Stimulated activated effector memory CD8-positive, alpha-beta T cell treated with anti-CD3 and anti-CD28 coated beads, Interleukin-12 subunit alpha, Interleukin-12 subunit beta, amount 100 ng/mL, for 72 hours (primary cell): Measurements from ENCODE around the gene CDH13.

Experiments used
- ATAC-seq: fragments of 150-1000 bp; cut with Tn5 transposase; 2 replicates; pipeline ENCODE4 v1.10.0; 2021
- DNase-seq, 2 donors: peaks; one replicate each; pipeline ENCODE4 v3.0.0; 2021 to 2022; ENCODE audit warnings: low spot score in 2 of 2
- H3K27ac Mint-ChIP-seq: one replicate; pipeline ENCODE4 v1.8.0; 2022; ENCODE audit warnings: mild to moderate bottlenecking, mixed read lengths
- H3K36me3 Mint-ChIP-seq: one replicate; pipeline ENCODE4 v1.8.0; 2022; ENCODE audit warnings: mild to moderate bottlenecking, mixed read lengths
- H3K4me1 Mint-ChIP-seq: one replicate; pipeline ENCODE4 v1.8.0; 2022; ENCODE audit warnings: mixed read lengths
- H3K4me3 Mint-ChIP-seq: one replicate; pipeline ENCODE4 v1.8.0; 2022; ENCODE audit warnings: mild to moderate bottlenecking, mixed read lengths
- H3K9me3 Mint-ChIP-seq: one replicate; pipeline ENCODE4 v1.8.0; 2022; ENCODE audit warnings: mixed read lengths

CDH13 gene

GRCh38 chr16:83839561-83839960, 1212.8 kb downstream of the CDH13 start:
- ATAC-seq (no peak), DNase-seq (no peak)
- no peaks in the 10 kb centered on the region for H3K36me3 Mint-ChIP-seq
- no peak overlapping the region for H3K4me3 Mint-ChIP-seq
- no peak overlapping the region for H3K27ac Mint-ChIP-seq
- no peaks in the 10 kb centered on the region for H3K9me3 Mint-ChIP-seq
- H3K4me1 Mint-ChIP-seq: peaks cover 9% of the 10 kb centered on the region

DNA sequence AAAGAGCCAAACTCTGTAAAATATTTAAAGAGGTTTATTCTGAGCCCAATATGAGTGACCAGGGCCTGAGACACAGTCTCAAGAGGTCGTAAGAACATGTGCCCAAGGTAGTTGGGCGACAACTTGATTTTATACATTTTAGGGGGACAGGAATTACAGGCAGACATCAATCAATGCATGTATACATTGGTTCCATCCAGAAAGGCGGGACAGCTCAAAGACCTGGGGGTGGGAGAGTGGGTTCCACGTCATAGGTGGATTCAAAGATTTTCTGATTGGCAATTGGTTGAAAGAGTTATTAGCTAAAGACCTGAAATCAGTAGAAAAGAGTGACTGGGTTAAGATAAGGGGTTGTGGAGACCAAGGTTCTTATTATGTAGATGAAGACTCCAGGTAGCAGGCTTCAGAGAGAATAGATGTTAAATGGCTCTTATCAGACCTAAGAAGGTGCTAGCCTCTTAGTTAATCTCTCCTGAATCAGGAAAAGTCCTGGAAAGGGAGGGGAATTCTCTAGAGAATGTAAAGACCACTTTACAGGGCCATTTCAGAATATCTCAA, 1213.4 kb downstream of the CDH13 start:
- no peaks in the 10 kb centered on the region for H3K9me3 Mint-ChIP-seq
- no peak for DNase-seq
- no peak overlapping the region for H3K27ac Mint-ChIP-seq

DNA sequence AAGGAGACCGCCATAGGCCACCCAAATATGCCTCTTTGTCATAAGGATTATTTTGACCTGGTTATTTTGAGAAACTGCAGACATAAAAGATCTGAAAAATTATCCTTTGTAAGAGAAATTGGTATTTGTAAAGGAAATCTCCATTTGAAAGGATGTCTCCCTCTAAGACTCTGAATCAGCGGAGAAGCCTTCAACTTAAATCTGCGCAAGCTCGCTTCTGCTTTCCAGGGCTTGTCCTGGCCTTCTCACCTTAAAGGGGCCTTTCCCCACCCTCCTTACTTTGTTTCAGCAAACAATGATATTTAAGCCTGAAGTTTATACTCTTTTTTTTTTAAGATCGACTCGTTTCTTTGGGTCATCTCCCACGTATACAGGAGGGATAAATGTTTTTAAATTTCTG, 1215.5 kb downstream of the CDH13 start:
- Mint-ChIP-seq H3K4me1 (no peaks in the 10 kb centered on the region), H3K9me3 (no peaks in the 10 kb centered on the region), H3K36me3 (no peaks in the 10 kb centered on the region), H3K4me3 (no peak overlapping the region), H3K27ac (no peak overlapping the region)
- DNase-seq: no peak
- ATAC-seq: no peak

More for the DNA sequence above, 1213.4 kb downstream of the CDH13 start:
- Mint-ChIP-seq H3K4me3 (no peak overlapping the region), H3K4me1 (peaks cover 9% of the 10 kb centered on the region), H3K36me3 (no peaks in the 10 kb centered on the region)
- ATAC-seq: no peak

GRCh38 chr16:83842756-83843507, 1216.2 kb downstream of the CDH13 start:
- Mint-ChIP-seq H3K27ac (no peak overlapping the region), H3K9me3 (no peaks in the 10 kb centered on the region), H3K4me1 (no peaks in the 10 kb centered on the region), H3K4me3 (no peak overlapping the region), H3K36me3 (no peaks in the 10 kb centered on the region)
- DNase-seq (no peak), ATAC-seq (no peak)

DNA sequence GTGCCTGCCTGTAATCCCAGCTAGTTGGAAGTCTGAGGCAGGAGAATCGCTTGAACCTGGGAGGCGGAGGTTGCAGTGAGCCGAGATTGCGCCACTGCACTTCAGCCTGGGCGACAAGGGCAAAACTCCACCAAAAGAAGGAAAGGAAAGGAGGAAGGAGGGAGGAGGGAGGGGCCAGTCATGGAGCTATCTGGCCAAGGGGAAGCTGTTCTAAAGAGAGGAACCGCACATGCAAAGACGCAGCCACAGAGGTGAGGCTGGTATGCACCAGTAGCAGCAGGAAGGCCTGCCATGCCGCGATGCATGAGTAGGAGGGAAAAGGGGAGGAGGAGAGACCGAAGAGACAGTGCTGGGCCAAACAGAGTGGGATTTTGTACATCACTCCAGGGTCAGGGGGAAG, 1216.9 kb downstream of the CDH13 start:
- H3K4me1 Mint-ChIP-seq: no peaks in the 10 kb centered on the region
- ATAC-seq (no peak), DNase-seq (no peak)
- no peak overlapping the region for H3K27ac Mint-ChIP-seq
- H3K36me3 Mint-ChIP-seq: no peaks in the 10 kb centered on the region
- H3K9me3 Mint-ChIP-seq: no peaks in the 10 kb centered on the region
- no peak overlapping the region for H3K4me3 Mint-ChIP-seq

DNA sequence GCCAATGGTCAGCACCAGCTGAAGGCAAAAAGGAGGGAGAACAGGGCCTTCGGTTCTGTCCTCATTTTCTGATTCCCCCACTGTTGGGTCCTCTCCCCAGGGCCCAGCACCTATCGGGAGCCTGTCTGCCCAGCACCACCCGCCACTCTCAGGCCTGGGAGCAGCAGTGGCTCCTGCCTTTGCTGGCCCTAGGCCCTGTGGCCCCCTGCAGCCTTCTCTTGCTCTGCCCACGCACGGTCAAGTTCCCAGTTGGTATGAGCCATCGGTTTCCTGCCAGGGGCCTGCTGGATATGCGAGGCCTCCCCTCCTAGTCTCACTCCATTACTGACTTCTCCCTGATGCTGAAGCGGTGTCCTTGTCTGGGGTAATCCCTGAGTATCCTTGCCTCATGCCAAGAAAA, 1218.5 kb downstream of the CDH13 start:
- no peak overlapping the region for H3K27ac Mint-ChIP-seq
- no peaks in the 10 kb centered on the region for H3K4me1 Mint-ChIP-seq
- no peaks in the 10 kb centered on the region for H3K9me3 Mint-ChIP-seq
- DNase-seq (no peak), ATAC-seq (no peak)
- no peaks in the 10 kb centered on the region for H3K36me3 Mint-ChIP-seq
- H3K4me3 Mint-ChIP-seq: no peak overlapping the region

DNA sequence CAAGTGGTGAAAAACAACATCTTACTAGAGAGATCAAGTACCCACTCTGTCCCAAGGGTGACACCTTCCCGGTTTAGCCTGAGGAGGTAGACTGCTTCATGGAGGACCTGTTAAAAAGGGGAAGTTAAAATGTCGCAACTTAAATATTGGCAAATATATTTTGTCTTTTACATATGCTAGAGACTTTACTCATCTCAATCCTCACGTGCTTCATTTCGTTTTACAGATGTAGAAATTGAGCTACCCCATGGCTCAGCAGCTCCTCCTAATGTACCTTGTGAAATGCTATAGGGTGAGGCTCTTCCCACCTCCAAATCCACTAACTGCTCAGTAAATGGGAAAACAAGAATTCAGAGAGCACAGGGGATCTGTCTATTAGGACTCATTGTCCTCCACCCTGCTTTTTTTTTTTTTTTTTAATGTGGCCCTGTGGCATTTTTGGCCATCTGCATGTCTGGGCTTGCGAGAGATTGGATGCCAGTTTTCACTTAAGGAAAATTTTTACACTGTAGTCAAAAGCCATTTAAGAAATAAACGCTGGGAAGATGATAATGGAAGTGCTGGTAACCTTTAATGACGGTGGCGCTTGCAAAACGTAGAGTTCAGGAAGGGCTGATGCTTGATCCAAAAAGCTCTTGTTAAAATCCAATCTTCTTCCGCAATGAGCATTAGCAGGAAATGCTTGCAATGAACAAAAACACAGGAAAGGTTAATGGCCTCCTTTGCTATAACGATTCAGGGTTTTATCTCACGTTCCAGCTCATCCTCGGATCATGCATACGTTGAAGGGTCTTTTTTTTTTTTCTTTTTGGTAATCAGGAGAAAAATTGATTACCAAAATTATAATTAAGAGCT, 1220.8 kb downstream of the CDH13 start:
- H3K4me1 Mint-ChIP-seq: no peaks in the 10 kb centered on the region
- no peak overlapping the region for H3K27ac Mint-ChIP-seq
- no peak overlapping the region for H3K4me3 Mint-ChIP-seq
- ATAC-seq: no peak
- no peak for DNase-seq
- H3K9me3 Mint-ChIP-seq: no peaks in the 10 kb centered on the region
- H3K36me3 Mint-ChIP-seq: no peaks in the 10 kb centered on the region

GRCh38 chr16:83849421-83849820, 1222.7 kb downstream of the CDH13 start:
- Mint-ChIP-seq H3K4me1 (no peaks in the 10 kb centered on the region), H3K36me3 (no peaks in the 10 kb centered on the region), H3K4me3 (no peak overlapping the region), H3K27ac (no peak overlapping the region), H3K9me3 (no peaks in the 10 kb centered on the region)
- DNase-seq: no peak
- no peak for ATAC-seq
